K562 (cell line): Measurements from ENCODE around the gene HEBP1. TPM values are rescaled to one million over a fixed set of nuclear protein-coding genes. Genes with fewer than 3 reads are reported as not detected.

Experiments used
- ATF3 ChIP-seq, 2 experiments: fragments of 450-650 bp in 1 of 2; sonication (generic) in 1 of 2; formaldehyde crosslinking in 1 of 2; IDR thresholded peaks in 1 of 2; conservative IDR thresholded peaks in 1 of 2; 2 replicates each; pipeline versions ENCODE4 v1.6.1 to v1.8.1; 2016 to 2023; ENCODE audit warnings: mild to moderate bottlenecking in 2 of 2, moderate library complexity in 2 of 2, inconsistent platforms in 1 of 2, missing genetic modification reagents in 1 of 2
- CBFB ChIP-seq: sonication (generic); formaldehyde crosslinking; IDR thresholded peaks from 2 replicates; pipeline ENCODE4 v1.4.0; 2020; ENCODE audit warnings: mild to moderate bottlenecking, missing genetic modification reagents
- EZH2 ChIP-seq: IDR thresholded peaks from 2 replicates; pipeline ENCODE4 v1.6.1; 2012; ENCODE audit warnings: low read depth, mild to moderate bottlenecking, inconsistent platforms, low read length, borderline replicate concordance
- FOXJ2 ChIP-seq: fragments of 200-800 bp; sonication (Bioruptor generic); IDR thresholded peaks from 2 replicates; pipeline ENCODE4 v1.6.1; 2016; ENCODE audit warnings: missing genetic modification characterization, missing compliant biosample characterization
- FUS ChIP-seq: fragments of 200-400 bp; formaldehyde crosslinking; optimal IDR thresholded peaks from 2 replicates; pipeline ENCODE3; 2017; ENCODE audit warnings: low read depth, low read length
- GATAD2B ChIP-seq: fragments of 450-650 bp; IDR thresholded peaks from 2 replicates; pipeline ENCODE4 v1.6.1; 2017; ENCODE audit warnings: mild to moderate bottlenecking, borderline replicate concordance
- KLF1 ChIP-seq: fragments of 450-650 bp; IDR thresholded peaks from 2 replicates; pipeline ENCODE4 v1.6.1; 2016; ENCODE audit warnings: missing genetic modification characterization, missing compliant biosample characterization
- MXI1 ChIP-seq: IDR thresholded peaks from 2 replicates; pipeline ENCODE4 v1.6.1; 2011; ENCODE audit warnings: low read depth, mild to moderate bottlenecking, improper control_type of control experiment, low read length
- MYC ChIP-seq, 2 experiments: fragments of 250-450 bp in 1 of 2; sonication (Bioruptor Pico) in 1 of 2; IDR thresholded peaks; 2 replicates each; pipeline versions ENCODE4 v1.5.1 to v1.6.1; 2012 to 2021; ENCODE audit warnings: low read depth in 2 of 2, borderline replicate concordance in 1 of 2, improper control_type of control experiment in 1 of 2, low read length in 1 of 2, mild to moderate bottlenecking in 1 of 2, moderate library complexity in 1 of 2
- RBM17 ChIP-seq: fragments of 200-400 bp; formaldehyde crosslinking; IDR thresholded peaks from 2 replicates; pipeline ENCODE4 v1.6.1; 2017; ENCODE audit warnings: low read depth, mild to moderate bottlenecking, low read length, borderline replicate concordance
- TBL1XR1 ChIP-seq, 2 experiments: IDR thresholded peaks; 2 replicates each; pipeline ENCODE4 v1.6.1; 2012; ENCODE audit warnings: improper control_type of control experiment in 2 of 2, low read length in 2 of 2, mild to moderate bottlenecking in 1 of 2
- TCFL5 ChIP-seq: fragments of 250-450 bp; sonication (Bioruptor Pico); conservative IDR thresholded peaks from 2 replicates; pipeline ENCODE4 v1.6.1; 2021; ENCODE audit warnings: mild to moderate bottlenecking, moderate library complexity, matching md5 sums
- THRA ChIP-seq: fragments of 450-650 bp; IDR thresholded peaks from 2 replicates; pipeline ENCODE4 v1.6.1; 2017; ENCODE audit warnings: mild to moderate bottlenecking, moderate library complexity
- ZBTB7A ChIP-seq: IDR thresholded peaks from 2 replicates; pipeline ENCODE4 v1.6.1; 2011; ENCODE audit warnings: low read depth, mild to moderate bottlenecking, low read length, moderate library complexity, borderline replicate concordance; ENCODE audit not compliant: control insufficient read depth
- ZC3H4 ChIP-seq: sonication (generic); formaldehyde crosslinking; IDR thresholded peaks from 2 replicates; pipeline ENCODE4 v1.9.0; 2021; ENCODE audit warnings: missing genetic modification reagents, borderline replicate concordance
- ZNF253 ChIP-seq: fragments of 250-450 bp; sonication (Bioruptor Pico); conservative IDR thresholded peaks from 2 replicates; pipeline ENCODE4 v1.6.1; 2021; ENCODE audit warnings: mild to moderate bottlenecking
- ZNF589 ChIP-seq: fragments of 200-800 bp; sonication (Bioruptor generic); IDR thresholded peaks from 2 replicates; pipeline ENCODE4 v1.6.1; 2016; ENCODE audit warnings: low read depth, missing genetic modification characterization, missing compliant biosample characterization
- ZSCAN29 ChIP-seq: fragments of 450-650 bp; IDR thresholded peaks from 2 replicates; pipeline ENCODE4 v1.6.1; 2017
- polyA plus RNA-seq, 8 experiments: library from polyadenylated mRNA; depleted of rRNA in 4 of 8; stranded (reverse) in 5 of 8; unstranded in 3 of 8; fragments of >200 nt; fragmentation: Nextera tagmentation in 2 of 8; fragmentation: Illumina TruSeq in 1 of 8; extraction: Ambion mirVana in 2 of 8; extraction: Trizol in 1 of 8; gene quantifications; 2 replicates each; pipeline versions ENCODE4 v1.2.1 to v1.2.3, GENCODE V29; 2011 to 2014; ENCODE audit warnings: inconsistent platforms in 1 of 8, missing spikeins in 1 of 8
- total RNA-seq, 7 experiments: library from RNA; depleted of rRNA in 6 of 7; stranded (reverse); fragments of >200 nt in 6 of 7; fragmentation: Illumina TruSeq in 2 of 7; extraction: Trizol in 2 of 7; gene quantifications; 2 replicates each; pipeline versions ENCODE4 v1.2.1 to v1.2.3, GENCODE V29; 2011 to 2021; ENCODE audit warnings: low replicate concordance in 1 of 7
- TF ChIP-seq, protein P1 (sequence below): fragments of 450-650 bp; conservative IDR thresholded peaks from 2 replicates; pipeline ENCODE4 v1.6.1; 2016; ENCODE audit warnings: missing genetic modification characterization, low read depth, mild to moderate bottlenecking, control low read depth, missing compliant biosample characterization

Gene HEBP1
- total and polyA plus RNA-seq, 9 of the 15 experiments (the other 6 are each of a cell fraction or from before 2014, with no cell fraction given) = 1.1 to 10.1 (median 2.4) TPM

DNA sequence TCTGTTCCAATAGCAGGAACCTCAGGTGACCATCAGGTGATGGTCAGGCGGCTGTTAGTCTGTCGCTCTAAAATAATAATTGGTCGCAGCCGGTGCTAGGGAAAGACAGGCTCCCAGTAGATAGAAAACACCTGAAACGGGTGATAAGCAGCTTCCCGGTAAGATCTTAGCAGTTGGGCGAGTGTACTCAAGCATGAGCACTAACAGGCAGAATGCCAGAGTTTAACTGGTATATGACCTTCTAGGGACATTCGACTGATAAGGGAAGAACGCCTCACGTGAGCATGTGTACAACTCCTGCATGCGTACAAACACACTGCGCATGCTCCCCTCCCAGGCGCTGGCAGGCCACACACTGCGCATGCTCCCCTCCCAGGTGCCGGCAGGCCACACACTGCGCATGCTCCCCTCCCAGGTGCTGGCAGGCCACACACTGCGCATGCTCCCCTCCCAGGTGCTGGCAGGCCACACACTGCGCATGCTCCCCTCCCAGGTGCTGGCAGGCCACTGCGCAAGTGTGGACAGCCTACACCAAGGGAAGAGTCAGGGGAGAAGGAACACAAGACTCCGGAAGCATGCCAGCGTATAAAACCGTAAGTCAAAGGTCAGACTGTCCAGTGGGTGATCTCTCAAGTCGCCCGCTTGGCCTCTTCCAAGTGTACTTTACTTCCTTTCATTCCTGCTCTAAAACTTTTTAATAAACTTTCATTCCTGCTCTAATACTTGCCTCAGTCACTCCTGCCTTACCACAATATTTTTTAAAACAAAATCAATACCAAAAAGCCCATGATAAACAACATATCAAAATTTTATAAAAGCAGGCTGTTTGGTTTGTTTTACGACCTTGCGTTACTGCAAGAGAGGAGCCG, 72.6 kb downstream of the HEBP1 start (continued):
- TF ChIP-seq THRA (no peak), TBL1XR1 (IDR thresholded peaks at IDR 0.05; ENCODE audit: low read length in 2 of 2) (no peak), ZNF589 (CRISPR knock-in tag) (peak; percentile 58; the same call in 1 of the 2 replicates), CBFB (CRISPR knock-in tag) (no peak), MXI1 (no peak), GATAD2B (no peak), ATF3 (IDR thresholded peaks at IDR 0.05) (no peak), ATF3 (CRISPR knock-in tag; conservative IDR thresholded peaks at IDR 0.05) (no peak), MYC (IDR thresholded peaks at IDR 0.05; ENCODE audit: low read depth, low read length) (peak; percentile 54; the same call in 1 of the 2 replicates), MYC (CRISPR knock-in tag; IDR thresholded peaks at IDR 0.05; ENCODE audit: borderline replicate concordance, low read depth) (no peak), ZSCAN29 (no peak), EZH2 (no peak), RBM17 (no peak), FOXJ2 (peak; percentile 59; the same call in 1 of the 2 replicates), TCFL5 (no peak), ZNF253 (CRISPR knock-in tag) (no peak), ZC3H4 (CRISPR knock-in tag) (no peak), FUS (no peak), KLF1 (tag) (no peak), ZBTB7A (no peak)
- TF ChIP-seq, protein P1, sequence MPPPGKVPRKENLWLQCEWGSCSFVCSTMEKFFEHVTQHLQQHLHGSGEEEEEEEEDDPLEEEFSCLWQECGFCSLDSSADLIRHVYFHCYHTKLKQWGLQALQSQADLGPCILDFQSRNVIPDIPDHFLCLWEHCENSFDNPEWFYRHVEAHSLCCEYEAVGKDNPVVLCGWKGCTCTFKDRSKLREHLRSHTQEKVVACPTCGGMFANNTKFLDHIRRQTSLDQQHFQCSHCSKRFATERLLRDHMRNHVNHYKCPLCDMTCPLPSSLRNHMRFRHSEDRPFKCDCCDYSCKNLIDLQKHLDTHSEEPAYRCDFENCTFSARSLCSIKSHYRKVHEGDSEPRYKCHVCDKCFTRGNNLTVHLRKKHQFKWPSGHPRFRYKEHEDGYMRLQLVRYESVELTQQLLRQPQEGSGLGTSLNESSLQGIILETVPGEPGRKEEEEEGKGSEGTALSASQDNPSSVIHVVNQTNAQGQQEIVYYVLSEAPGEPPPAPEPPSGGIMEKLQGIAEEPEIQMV (tag) = no peak
